SK-N-MC (cell line): ENCODE measurements around the gene CAMK1D.

Experiments used
- EZH2 ChIP-seq: fragments of 200-600 bp; sonication (generic); IDR thresholded peaks from one replicate; pipeline ENCODE4 v1.6.1; 2017; ENCODE audit warnings: antibody characterized with exemption
- POLR2AphosphoS5 ChIP-seq: IDR thresholded peaks from 2 replicates; pipeline ENCODE4 v1.6.1; 2012; ENCODE audit warnings: mild to moderate bottlenecking, low read depth, low read length, borderline replicate concordance

DNA sequence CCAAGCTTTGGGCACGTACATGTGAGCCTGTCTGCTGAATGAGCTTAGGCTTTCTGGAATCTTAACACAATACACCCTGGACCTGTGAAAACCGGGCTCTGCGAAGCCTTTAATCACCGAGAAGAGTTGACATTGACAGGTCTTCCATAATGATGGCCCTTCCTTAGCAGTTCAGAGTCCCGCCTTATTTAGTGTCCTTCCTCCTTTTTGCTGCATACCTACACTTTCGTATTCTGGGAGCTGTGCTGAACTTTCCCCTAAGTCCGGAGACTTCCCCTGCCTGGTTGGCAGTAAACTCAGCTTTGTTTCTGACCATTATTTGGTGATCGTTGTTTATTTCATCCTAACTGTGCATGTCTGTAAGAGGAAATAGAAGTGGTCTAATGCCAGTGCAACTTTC lies 212.0 kb downstream of the CAMK1D start:
- TF ChIP-seq POLR2AphosphoS5 (no peak), EZH2 (no peak)
